Neural progenitor cell (in vitro differentiated cells): ENCODE measurements around the gene HIC1. TPM values are rescaled to one million over a fixed set of nuclear protein-coding genes. Genes with fewer than 3 reads are reported as not detected.

ENCODE experiments used
- DNase-seq: peaks from one replicate; pipeline ENCODE4 v3.0.0-alpha.2; 2016; ENCODE audit warnings: low spot score
- H2AFZ ChIP-seq: fragments of 200-600 bp; sonication (generic); replicated peaks from 2 replicates; pipeline ENCODE4 v1.6.1; 2016; ENCODE audit warnings: antibody characterized with exemption
- H3F3A ChIP-seq: fragments of 200-600 bp; sonication (generic); 2 replicates; pipeline ENCODE4 v1.6.1; 2016; ENCODE audit warnings: antibody characterized with exemption, low read depth
- H3K27ac ChIP-seq: fragments of 200-600 bp; sonication (generic); 2 replicates; pipeline ENCODE4 v1.5.1; 2016; ENCODE audit warnings: mild to moderate bottlenecking
- H3K27me3 ChIP-seq: fragments of 200-600 bp; sonication (generic); 2 replicates; pipeline ENCODE4 v1.6.1; 2016; ENCODE audit warnings: mild to moderate bottlenecking, moderate library complexity
- H3K36me3 ChIP-seq: fragments of 200-600 bp; sonication (generic); 2 replicates; pipeline ENCODE4 v1.5.1; 2016
- H3K4me1 ChIP-seq: fragments of 200-600 bp; sonication (generic); 2 replicates; pipeline ENCODE4 v1.6.1; 2016; ENCODE audit warnings: mixed run types
- H3K4me2 ChIP-seq: fragments of 200-600 bp; sonication (generic); 2 replicates; pipeline ENCODE4 v1.6.1; 2016
- H3K4me3 ChIP-seq: fragments of 200-600 bp; sonication (generic); 2 replicates; pipeline ENCODE4 v1.5.1; 2016
- H3K79me2 ChIP-seq: fragments of 200-600 bp; sonication (generic); 2 replicates; pipeline ENCODE4 v1.6.1; 2016; ENCODE audit warnings: low read depth
- H3K9ac ChIP-seq: fragments of 200-600 bp; sonication (generic); 2 replicates; pipeline ENCODE4 v1.6.1; 2016
- H3K9me3 ChIP-seq: fragments of 200-600 bp; sonication (generic); 2 replicates; pipeline ENCODE4 v1.5.1; 2016; ENCODE audit warnings: low read depth
- H4K20me1 ChIP-seq: fragments of 200-600 bp; sonication (generic); 2 replicates; pipeline ENCODE4 v1.6.1; 2016; ENCODE audit warnings: low read depth
- H3K27ac Mint-ChIP-seq: 3 replicates; pipeline ENCODE4 v1.8.0; 2021; ENCODE audit warnings: mixed read lengths
- H3K27me3 Mint-ChIP-seq: 2 replicates; pipeline ENCODE4 v1.8.0; 2022; ENCODE audit warnings: low read depth, mild to moderate bottlenecking, inconsistent platforms, moderate library complexity, mixed read lengths; ENCODE audit not compliant: insufficient read depth
- H3K36me3 Mint-ChIP-seq: 3 replicates; pipeline ENCODE4 v1.8.0; 2021; ENCODE audit warnings: mixed read lengths
- H3K4me1 Mint-ChIP-seq: 3 replicates; pipeline ENCODE4 v1.8.0; 2021; ENCODE audit warnings: mixed read lengths
- H3K4me3 Mint-ChIP-seq: 3 replicates; pipeline ENCODE4 v1.8.0; 2021; ENCODE audit warnings: mild to moderate bottlenecking, moderate library complexity, mixed read lengths
- H3K9me3 Mint-ChIP-seq: 3 replicates; pipeline ENCODE4 v1.8.0; 2020; ENCODE audit warnings: mixed read lengths
- EZH2 ChIP-seq: fragments of 200-600 bp; sonication (generic); IDR thresholded peaks from 2 replicates; pipeline ENCODE4 v1.6.1; 2017; ENCODE audit warnings: antibody characterized with exemption, mild to moderate bottlenecking, moderate library complexity
- EZH2phosphoT487 ChIP-seq: fragments of 200-600 bp; sonication (generic); IDR thresholded peaks from 2 replicates; pipeline ENCODE4 v1.6.1; 2017; ENCODE audit warnings: antibody characterized with exemption
- total RNA-seq: library from RNA; depleted of rRNA; stranded (reverse); fragments of >200 nt; gene quantifications from 2 replicates; pipeline ENCODE4 v1.2.3, GENCODE V29; 2015; ENCODE audit warnings: low replicate concordance
- TF ChIP-seq, protein P1 (sequence below): fragments of 200-600 bp; sonication (generic); IDR thresholded peaks from 2 replicates; pipeline ENCODE4 v1.5.1; 2017; ENCODE audit warnings: antibody characterized with exemption, mild to moderate bottlenecking

The HIC1 gene
- total RNA-seq, 1 donor from 2014 or later = not detected

DNA sequence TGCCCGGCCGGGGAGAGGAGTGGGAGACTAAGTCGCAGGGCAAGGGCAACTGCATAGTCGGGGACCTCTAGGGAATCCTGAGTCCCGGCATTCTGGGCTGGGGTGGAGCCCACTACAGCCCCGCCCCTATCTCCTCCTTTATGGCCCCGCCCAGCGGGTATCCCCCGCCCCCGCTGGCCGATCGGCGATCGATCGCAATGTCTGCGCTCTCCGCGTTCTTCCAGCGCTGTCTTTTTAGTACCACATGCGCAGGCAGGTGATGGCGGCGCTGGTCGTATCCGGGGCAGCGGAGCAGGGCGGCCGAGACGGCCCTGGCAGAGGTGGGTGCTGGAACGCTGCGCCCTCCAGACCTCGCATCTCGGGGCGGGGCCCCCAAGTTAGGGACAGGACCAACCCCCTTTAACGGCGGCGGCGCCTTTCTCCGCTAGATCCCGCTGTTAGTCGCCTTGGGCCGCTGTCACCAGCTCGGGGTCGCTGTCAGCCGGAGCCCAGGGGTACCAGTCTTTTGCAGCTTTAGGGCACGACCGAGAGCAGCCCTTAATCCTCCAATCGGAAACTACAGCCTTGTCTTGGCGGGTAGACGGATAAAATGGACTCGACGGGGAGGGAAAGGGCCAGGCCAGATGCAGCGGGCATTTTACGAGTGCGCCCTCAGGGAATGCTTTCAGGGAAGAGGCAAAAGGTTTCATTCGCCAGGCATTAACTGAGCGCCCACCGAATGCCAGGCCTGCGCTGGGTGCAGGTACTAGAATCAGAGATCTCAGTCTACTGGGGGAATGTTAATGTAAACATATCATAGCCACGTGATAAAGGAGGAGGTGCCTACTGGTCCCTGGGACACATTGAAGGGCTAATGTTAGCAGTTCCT, 24.8 kb upstream of the HIC1 start, which contains the start of gene DPH1:
Gene DPH1 (plus strand): TSS at position 243 of the 868 bp plus-strand sequence. CDS start 17 bp downstream, at position 260.
- H3K36me3 ChIP-seq = no peaks in the 10 kb centered on the region
- Mint-ChIP-seq H3K27me3 (peaks cover 27% of the 10 kb centered on the region), H3K36me3 (peaks cover 1% of the 10 kb centered on the region), H3K9me3 (peaks cover 5% of the 10 kb centered on the region), H3K27ac (peak within 1 kb of the TSS; percentile 84), H3K4me1 (peaks cover 48% of the 10 kb centered on the region), H3K4me3 (peak within 1 kb of the TSS; percentile 95)
- H2AFZ ChIP-seq = peak within 1 kb of the TSS; percentile 70
- peak; percentile 96 for DNase-seq
- H3K4me3 ChIP-seq = peak within 1 kb of the TSS; percentile 88
- TF ChIP-seq EZH2 = peak; percentile 28
- TF ChIP-seq, protein P1, sequence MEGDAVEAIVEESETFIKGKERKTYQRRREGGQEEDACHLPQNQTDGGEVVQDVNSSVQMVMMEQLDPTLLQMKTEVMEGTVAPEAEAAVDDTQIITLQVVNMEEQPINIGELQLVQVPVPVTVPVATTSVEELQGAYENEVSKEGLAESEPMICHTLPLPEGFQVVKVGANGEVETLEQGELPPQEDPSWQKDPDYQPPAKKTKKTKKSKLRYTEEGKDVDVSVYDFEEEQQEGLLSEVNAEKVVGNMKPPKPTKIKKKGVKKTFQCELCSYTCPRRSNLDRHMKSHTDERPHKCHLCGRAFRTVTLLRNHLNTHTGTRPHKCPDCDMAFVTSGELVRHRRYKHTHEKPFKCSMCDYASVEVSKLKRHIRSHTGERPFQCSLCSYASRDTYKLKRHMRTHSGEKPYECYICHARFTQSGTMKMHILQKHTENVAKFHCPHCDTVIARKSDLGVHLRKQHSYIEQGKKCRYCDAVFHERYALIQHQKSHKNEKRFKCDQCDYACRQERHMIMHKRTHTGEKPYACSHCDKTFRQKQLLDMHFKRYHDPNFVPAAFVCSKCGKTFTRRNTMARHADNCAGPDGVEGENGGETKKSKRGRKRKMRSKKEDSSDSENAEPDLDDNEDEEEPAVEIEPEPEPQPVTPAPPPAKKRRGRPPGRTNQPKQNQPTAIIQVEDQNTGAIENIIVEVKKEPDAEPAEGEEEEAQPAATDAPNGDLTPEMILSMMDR = no peak
- H3K9me3 ChIP-seq = no peaks in the 10 kb centered on the region
- H3K4me1 ChIP-seq = peaks cover 12% of the 10 kb centered on the region
- H3K9ac ChIP-seq = peak within 1 kb of the TSS; percentile 12
- no peaks in the 10 kb centered on the region for H3K79me2 ChIP-seq
- no peak within 1 kb of the TSS for H3K27ac ChIP-seq
- H4K20me1 ChIP-seq = peaks cover 4% of the 10 kb centered on the region
- H3F3A ChIP-seq = peaks cover 11% of the 10 kb centered on the region
- H3K27me3 ChIP-seq = peaks cover 47% of the 10 kb centered on the region
- H3K4me2 ChIP-seq = peak within 1 kb of the TSS; percentile 94

DNA sequence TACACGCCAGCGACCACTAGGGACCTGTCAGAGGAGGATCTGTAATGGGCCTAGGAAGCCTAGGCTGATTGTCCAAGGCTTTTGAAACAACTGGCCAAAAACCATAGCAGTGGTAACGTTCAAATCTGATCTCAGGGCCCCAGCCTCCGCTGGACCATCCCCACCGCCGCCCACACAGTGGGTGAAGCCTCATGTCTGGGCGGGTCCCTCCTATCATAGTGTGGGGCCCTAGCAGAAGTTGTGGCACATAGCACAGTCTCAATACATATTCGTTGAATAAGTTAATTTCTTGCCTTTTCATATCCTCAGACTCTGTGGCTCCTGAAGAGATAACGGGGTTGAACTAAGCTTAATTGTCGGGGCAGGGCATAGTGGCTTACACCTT, 24.1 kb upstream of the HIC1 start:
- H3K9me3 ChIP-seq = no peaks in the 10 kb centered on the region
- no peak overlapping the region for H3K9ac ChIP-seq
- DNase-seq = peak; percentile 92

DNA sequence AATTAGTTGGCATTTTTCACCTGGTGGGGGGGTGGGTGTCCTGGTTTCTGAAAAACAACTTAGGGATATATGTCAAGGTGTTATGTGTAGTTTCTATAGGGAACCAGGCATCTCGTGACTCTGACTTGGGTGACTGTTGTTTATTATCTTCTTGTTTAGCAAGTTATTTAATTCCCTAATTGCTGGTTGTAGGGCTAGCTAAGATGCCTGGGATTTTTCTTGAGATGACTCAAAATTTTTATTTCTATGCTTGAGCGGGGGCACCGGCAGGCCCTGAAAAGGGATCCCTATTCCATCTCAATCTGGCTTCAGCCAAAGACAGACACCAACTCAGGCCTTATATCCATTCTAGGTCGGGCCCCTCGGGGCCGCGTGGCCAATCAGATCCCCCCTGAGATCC, 21.8 kb upstream of the HIC1 start:
- Mint-ChIP-seq H3K4me1 (peaks cover 57% of the 10 kb centered on the region), H3K27ac (peak overlapping the region; percentile 74), H3K36me3 (peaks cover 10% of the 10 kb centered on the region), H3K27me3 (peaks cover 7% of the 10 kb centered on the region), H3K9me3 (no peaks in the 10 kb centered on the region), H3K4me3 (peak overlapping the region; percentile 63)
- Histone ChIP-seq H2AFZ (no peak overlapping the region), H3K4me2 (no peak overlapping the region), H3K4me3 (no peak overlapping the region), H3K9me3 (no peaks in the 10 kb centered on the region), H3F3A (no peaks in the 10 kb centered on the region), H4K20me1 (peaks cover 4% of the 10 kb centered on the region), H3K27me3 (peaks cover 17% of the 10 kb centered on the region), H3K36me3 (no peaks in the 10 kb centered on the region), H3K79me2 (no peaks in the 10 kb centered on the region), H3K27ac (no peak overlapping the region), H3K9ac (no peak overlapping the region), H3K4me1 (peaks cover 12% of the 10 kb centered on the region)
- no peak for DNase-seq
- TF ChIP-seq, protein P1 = no peak
- TF ChIP-seq EZH2 = no peak
- TF ChIP-seq EZH2phosphoT487 = no peak

More for the DNA sequence above, 24.1 kb upstream of the HIC1 start:
- peak overlapping the region; percentile 94 for H3K4me2 ChIP-seq
- H3K4me3 Mint-ChIP-seq = peak overlapping the region; percentile 95
- H3K27ac ChIP-seq = no peak overlapping the region
- no peaks in the 10 kb centered on the region for H3K79me2 ChIP-seq
- peaks cover 26% of the 10 kb centered on the region for H3K27me3 Mint-ChIP-seq
- H4K20me1 ChIP-seq = peaks cover 4% of the 10 kb centered on the region
- TF ChIP-seq, protein P1 = peak; percentile 61
- TF ChIP-seq EZH2 = no peak
- H3K4me3 ChIP-seq = peak overlapping the region; percentile 88
- H3K36me3 Mint-ChIP-seq = peaks cover 1% of the 10 kb centered on the region
- H3K36me3 ChIP-seq = no peaks in the 10 kb centered on the region
- H3K27ac Mint-ChIP-seq = peak overlapping the region; percentile 84
- peaks cover 50% of the 10 kb centered on the region for H3K4me1 Mint-ChIP-seq
- H2AFZ ChIP-seq = no peak overlapping the region
- H3F3A ChIP-seq = peaks cover 7% of the 10 kb centered on the region
- H3K9me3 Mint-ChIP-seq = peaks cover 5% of the 10 kb centered on the region
- H3K27me3 ChIP-seq = peaks cover 41% of the 10 kb centered on the region
- peaks cover 12% of the 10 kb centered on the region for H3K4me1 ChIP-seq
